Adrenal gland (tissue), 12 donors: ENCODE data around the gene GSTCD. TPM values are rescaled to one million over a fixed set of nuclear protein-coding genes. Genes with fewer than 3 reads are reported as not detected.
"Not testable (repeated sequence)": the region's sequence is repeated elsewhere in the genome, so short reads cannot be mapped to it uniquely, and the experiment has no call there.

Experiments used
- DNase-seq, 7 donors: peaks; one replicate each; pipeline ENCODE4 v3.0.0-alpha.2; 2019 to 2020
- H3K27ac ChIP-seq, 5 donors: fragments of 200-600 bp; sonication (generic) in 4 of 5; 1 replicate in 3 of 5; 2 replicates in 2 of 5; pipeline versions ENCODE4 v1.5.1 to v1.8.0; 2016 to 2020; ENCODE audit warnings: mild to moderate bottlenecking in 1 of 5
- H3K27me3 ChIP-seq: fragments of 200-600 bp; 2 replicates; pipeline ENCODE4 v1.8.0; 2021
- H3K36me3 ChIP-seq, 2 donors: fragments of 200-600 bp; replicated peaks in 1 of 2; 1 replicate in 1 of 2; 2 replicates in 1 of 2; pipeline versions ENCODE4 v1.5.1 to v1.8.0; 2018 to 2022
- H3K4me1 ChIP-seq, 2 donors: fragments of 200-600 bp; replicated peaks in 1 of 2; 1 replicate in 1 of 2; 2 replicates in 1 of 2; pipeline versions ENCODE4 v1.5.1 to v1.8.0; 2018 to 2021
- H3K4me3 ChIP-seq, 4 donors: fragments of 200-600 bp; sonication (generic) in 3 of 4; one replicate each; pipeline ENCODE4 v1.5.1; 2016 to 2018
- H3K9me3 ChIP-seq, 3 donors: fragments of 200-600 bp; sonication (generic) in 1 of 3; replicated peaks in 1 of 3; 1 replicate in 2 of 3; 2 replicates in 1 of 3; pipeline versions ENCODE4 v1.5.1 to v1.8.0; 2016 to 2021
- POLR2A ChIP-seq, 2 donors: fragments of 450-650 bp; IDR thresholded peaks; one replicate each; pipeline ENCODE4 v1.6.1; 2017; ENCODE audit warnings: antibody characterized with exemption in 2 of 2, mild to moderate bottlenecking in 2 of 2, moderate library complexity in 1 of 2
- WGBS, 4 donors: extraction: QIAGEN DNeasy Blood & Tissue Kit in 2 of 4; methylation state at CpG; one replicate each; pipeline versions ENCODE4 v1.1.5 to v1.1.7; 2013 to 2017; 5-methylcytosine and 5-hydroxymethylcytosine counted together
- intact Hi-C, 2 donors: fragments of 100-400 bp; cut with DNase I; formaldehyde crosslinking; loops; one replicate each; pipeline versions ENCODE4 v1.14.1 to v1.15.0; 2022 to 2023
- polyA plus RNA-seq, 3 donors: library from polyadenylated mRNA; stranded (reverse); fragments of 200-250 nt in 2 of 3; fragments of 350-450 nt in 1 of 3; fragmentation: Illumina TruSeq in 1 of 3; extraction: RNeasy Lipid Tissue Mini Kit (QIAGEN cat#74804) in 1 of 3; gene quantifications; one replicate each; pipeline ENCODE4 v1.2.3, GENCODE V29; 2013 to 2014
- total RNA-seq, 9 donors: library from RNA; depleted of rRNA in 4 of 9; stranded (reverse); fragments of >200 nt in 4 of 9; fragments of 120-200 nt in 1 of 9; fragmentation: NEBNext Ultra II Directional in 1 of 9; extraction: Animal tissue kit (Norgen Biotek cat#: 25700) in 1 of 9; gene quantifications; one replicate each; pipeline versions ENCODE4 v1.1.0 to v1.2.4, GENCODE V29; 2013 to 2023
- TF ChIP-seq, protein P1 (sequence below), 6 experiments: fragments of 450-650 bp in 4 of 6; fragments of 200-600 bp in 2 of 6; sonication (generic) in 1 of 6; IDR thresholded peaks; 1 replicate in 5 of 6; 2 replicates in 1 of 6; pipeline versions ENCODE4 v1.5.1 to v1.8.0; 2016 to 2021; ENCODE audit warnings: antibody characterized with exemption in 6 of 6, mild to moderate bottlenecking in 2 of 6, moderate library complexity in 1 of 6
- donor health status: healthy with polysubstance abuse.
- donor health status: Bipolar disorder and iron deficiency.
- donor health status: DM: yes; HTN: yes; CAD: no.
- donor health status: DM: no; HTN: no; CAD: no.
- donor health status: DM: no; HTN: no; CAD: no.
- donor health status: DM: yes; HTN: yes; CAD: no.

Gene GSTCD
- total and polyA plus RNA-seq, 12 donors: 0.88 to 13.8 (median 6.7) TPM

DNA sequence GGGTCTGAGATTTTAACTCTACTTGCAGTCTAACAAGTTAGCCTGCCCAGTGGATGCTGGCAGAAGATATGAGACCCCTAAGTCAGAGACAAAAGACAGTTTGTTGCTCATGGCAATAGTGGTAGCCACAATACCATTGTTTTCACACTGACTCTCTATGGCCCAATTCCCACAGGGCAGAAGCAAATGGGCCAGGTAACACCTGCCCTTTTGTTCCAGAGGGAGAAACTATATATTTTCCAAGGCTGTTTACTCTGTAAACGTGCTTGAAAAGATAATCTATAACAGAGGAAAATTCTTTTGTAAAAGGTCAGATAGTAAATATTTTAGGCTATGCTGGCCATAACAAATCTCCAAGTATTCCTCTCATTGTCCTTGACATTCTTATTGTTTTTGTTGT lies 129.5 kb downstream of the GSTCD start:
- intact Hi-C loops: no loop called here

DNA sequence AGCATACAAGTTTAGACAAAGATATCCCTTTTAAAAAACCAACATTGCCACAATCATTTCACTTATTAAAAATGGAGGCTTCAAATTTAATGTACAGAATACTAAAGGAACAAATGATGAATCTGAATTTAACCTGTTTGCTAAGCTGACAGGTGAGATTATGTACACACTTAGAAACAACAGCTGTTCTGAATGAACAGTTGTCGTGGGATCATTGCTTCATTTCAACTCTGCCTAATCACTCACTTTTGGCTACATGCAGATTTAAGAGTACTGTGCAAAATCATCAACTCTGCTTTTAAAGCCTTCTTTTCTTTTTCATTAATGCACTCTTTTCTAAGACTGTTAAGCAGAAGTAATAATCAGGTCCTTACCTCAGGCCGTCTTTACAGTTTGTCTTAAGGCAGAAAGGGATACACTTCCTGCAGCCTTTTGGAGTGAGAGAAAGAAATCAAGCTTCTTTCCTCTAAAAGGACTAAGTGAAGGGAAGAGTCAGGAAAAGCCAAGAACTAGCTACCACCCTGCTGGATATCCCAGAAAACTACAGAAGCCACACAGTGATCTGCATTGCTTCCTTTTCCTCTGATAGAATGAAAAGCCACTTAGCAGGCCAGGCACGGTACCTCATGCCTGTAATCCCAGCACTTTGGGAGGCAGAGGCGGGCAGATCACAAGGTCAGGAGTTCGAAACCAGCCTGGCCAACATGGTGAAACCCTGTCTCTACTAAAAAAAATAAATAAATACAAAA lies 132.0 kb downstream of the GSTCD start:
- intact Hi-C loops: no loop called here
- WGBS, 4 donors: 87 to 94% (median 89%) methylated on average over 5 of the region's 5 CpGs
- H3K36me3 ChIP-seq: no peaks in the 10 kb centered on the region
- TF ChIP-seq, protein P1, sequence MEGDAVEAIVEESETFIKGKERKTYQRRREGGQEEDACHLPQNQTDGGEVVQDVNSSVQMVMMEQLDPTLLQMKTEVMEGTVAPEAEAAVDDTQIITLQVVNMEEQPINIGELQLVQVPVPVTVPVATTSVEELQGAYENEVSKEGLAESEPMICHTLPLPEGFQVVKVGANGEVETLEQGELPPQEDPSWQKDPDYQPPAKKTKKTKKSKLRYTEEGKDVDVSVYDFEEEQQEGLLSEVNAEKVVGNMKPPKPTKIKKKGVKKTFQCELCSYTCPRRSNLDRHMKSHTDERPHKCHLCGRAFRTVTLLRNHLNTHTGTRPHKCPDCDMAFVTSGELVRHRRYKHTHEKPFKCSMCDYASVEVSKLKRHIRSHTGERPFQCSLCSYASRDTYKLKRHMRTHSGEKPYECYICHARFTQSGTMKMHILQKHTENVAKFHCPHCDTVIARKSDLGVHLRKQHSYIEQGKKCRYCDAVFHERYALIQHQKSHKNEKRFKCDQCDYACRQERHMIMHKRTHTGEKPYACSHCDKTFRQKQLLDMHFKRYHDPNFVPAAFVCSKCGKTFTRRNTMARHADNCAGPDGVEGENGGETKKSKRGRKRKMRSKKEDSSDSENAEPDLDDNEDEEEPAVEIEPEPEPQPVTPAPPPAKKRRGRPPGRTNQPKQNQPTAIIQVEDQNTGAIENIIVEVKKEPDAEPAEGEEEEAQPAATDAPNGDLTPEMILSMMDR (IDR thresholded peaks at IDR 0.05): no peak
- TF ChIP-seq POLR2A (IDR thresholded peaks at IDR 0.05): no peak
- H3K4me1 ChIP-seq: no peaks in the 10 kb centered on the region
- no peak overlapping the region for H3K27ac ChIP-seq
- no peak overlapping the region for H3K4me3 ChIP-seq
- H3K9me3 ChIP-seq: no peaks in the 10 kb centered on the region
- no peak for DNase-seq
- H3K27me3 ChIP-seq: no peaks in the 10 kb centered on the region

More for the DNA sequence above, 129.5 kb downstream of the GSTCD start:
- Histone ChIP-seq H3K27ac (no peak overlapping the region), H3K4me3 (no peak overlapping the region), H3K9me3 (no peaks in the 10 kb centered on the region), H3K4me1 (no peaks in the 10 kb centered on the region), H3K27me3 (no peaks in the 10 kb centered on the region), H3K36me3 (no peaks in the 10 kb centered on the region)
- TF ChIP-seq POLR2A (IDR thresholded peaks at IDR 0.05): no peak
- TF ChIP-seq, protein P1 (IDR thresholded peaks at IDR 0.05): no peak
- DNase-seq: no peak
- 25 to 48% (median 42%) methylated on average over 1 of the region's 1 CpG for WGBS, 4 donors

DNA sequence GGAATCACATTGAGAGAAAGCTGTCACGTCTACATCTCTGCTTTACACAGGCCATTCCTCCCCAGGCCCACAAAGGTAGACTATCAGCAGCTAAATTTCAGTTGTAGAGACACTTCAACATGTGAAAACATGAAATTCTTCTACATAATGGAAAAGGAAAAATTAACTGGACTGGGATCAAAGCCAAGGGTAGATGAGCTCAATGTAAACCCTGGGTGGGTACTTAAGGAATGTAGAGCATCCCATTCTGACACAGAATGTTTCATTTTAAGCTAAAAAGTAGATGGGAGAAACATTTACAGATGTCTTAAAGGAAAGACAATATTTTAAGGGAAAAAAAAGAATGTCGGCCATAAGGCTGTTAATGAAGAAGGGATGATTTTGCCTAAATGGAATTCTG lies 135.4 kb downstream of the GSTCD start:
- no peak overlapping the region for H3K4me3 ChIP-seq
- H3K9me3 ChIP-seq: no peaks in the 10 kb centered on the region
- intact Hi-C loops: no loop called here
- TF ChIP-seq, protein P1 (IDR thresholded peaks at IDR 0.05): no peak
- no peak for TF ChIP-seq POLR2A (IDR thresholded peaks at IDR 0.05)
- H3K27me3 ChIP-seq: no peaks in the 10 kb centered on the region
- H3K4me1 ChIP-seq: no peaks in the 10 kb centered on the region
- no peak overlapping the region for H3K27ac ChIP-seq
- 66 to 95% (median 92%) methylated on average over 2 of the region's 2 CpGs for WGBS, 4 donors
- no peak for DNase-seq
- H3K36me3 ChIP-seq: no peaks in the 10 kb centered on the region

DNA sequence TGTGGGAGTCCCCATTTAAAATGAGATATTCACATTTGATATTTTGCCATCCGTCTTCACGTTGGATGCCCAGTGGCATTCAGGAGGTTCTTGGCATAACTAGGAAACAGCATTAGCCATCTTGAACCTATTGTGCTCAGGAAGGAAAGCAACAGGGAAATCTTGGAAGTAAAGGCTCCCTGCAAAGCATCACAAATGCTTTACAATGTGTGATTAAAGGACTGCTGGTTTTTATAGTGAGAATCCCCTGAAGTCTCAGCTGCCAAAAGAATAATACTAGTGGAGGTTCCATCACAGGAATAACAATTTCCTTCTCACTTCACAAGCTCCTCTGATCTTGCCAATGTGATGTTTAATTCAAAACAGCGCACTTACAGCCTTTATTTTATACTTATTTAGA lies 137.0 kb downstream of the GSTCD start:
- no peak overlapping the region for H3K27ac ChIP-seq
- no peak overlapping the region for H3K4me3 ChIP-seq
- no peaks in the 10 kb centered on the region for H3K9me3 ChIP-seq
- intact Hi-C loops: no loop called here
- no peaks in the 10 kb centered on the region for H3K36me3 ChIP-seq
- TF ChIP-seq, protein P1 (IDR thresholded peaks at IDR 0.05): no peak
- no peak for TF ChIP-seq POLR2A (IDR thresholded peaks at IDR 0.05)
- H3K27me3 ChIP-seq: no peaks in the 10 kb centered on the region
- no peaks in the 10 kb centered on the region for H3K4me1 ChIP-seq
- WGBS, 4 donors: 72 to 94% (median 87%) methylated on average over 3 of the region's 3 CpGs
- DNase-seq: no peak

DNA sequence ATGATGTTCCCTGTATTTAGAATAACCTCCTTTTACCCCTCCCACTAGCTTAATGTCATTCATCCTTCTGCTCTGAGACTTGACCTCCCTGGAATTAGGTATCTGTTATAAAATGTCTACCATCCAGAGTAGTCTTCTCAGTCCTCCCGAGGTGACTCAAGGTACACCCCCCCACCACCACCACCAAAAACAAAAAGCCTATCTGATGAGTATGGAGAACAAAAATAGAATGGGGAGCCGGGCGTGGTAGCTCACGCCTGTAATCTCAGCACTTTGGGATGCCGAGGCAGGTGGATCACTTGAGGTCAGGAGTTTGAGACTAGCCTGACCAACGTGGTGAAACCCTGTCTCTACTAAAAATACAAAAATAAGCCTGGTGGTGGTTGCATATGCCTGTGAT lies 139.8 kb downstream of the GSTCD start:
- H3K4me1 ChIP-seq, H3K27ac ChIP-seq, H3K27me3 ChIP-seq, H3K4me3 ChIP-seq, H3K9me3 ChIP-seq, intact Hi-C loops, H3K36me3 ChIP-seq, DNase-seq: not testable (repeated sequence)
- WGBS, 4 donors: 90 to 95% (median 94%) methylated on average over 6 of the region's 6 CpGs
